Measurements from ENCODE around the gene GRIA1.

The GRIA1 gene

GRCh38 chr5:153500178-153500577 is 9.7 kb downstream of the GRIA1 start:
- DNase-seq = no peak

GRCh38 chr5:153504726-153505125 is 14.3 kb downstream of the GRIA1 start:
- DNase-seq = peak; percentile 84

- DNase-seq = no peak
Measured at GRCh38 chr5:153508700-153509099, 18.2 kb downstream of the GRIA1 start.

GRCh38 chr5:153511622-153512021 is 21.2 kb downstream of the GRIA1 start:
- DNase-seq = no peak

- DNase-seq = no peak
Measured at GRCh38 chr5:153513156-153513555, 22.7 kb downstream of the GRIA1 start.

GRCh38 chr5:153515301-153515700 is 24.8 kb downstream of the GRIA1 start:
- no peak for DNase-seq

GRCh38 chr5:153516504-153517240 is 26.2 kb downstream of the GRIA1 start:
- DNase-seq = no peak

GRCh38 chr5:153517241-153517611 is 26.8 kb downstream of the GRIA1 start:
- no peak for DNase-seq

- no peak for DNase-seq
Measured at GRCh38 chr5:153520137-153520536, 29.7 kb downstream of the GRIA1 start.

GRCh38 chr5:153520952-153521351 is 30.5 kb downstream of the GRIA1 start:
- DNase-seq = no peak

GRCh38 chr5:153523211-153523610 is 32.7 kb downstream of the GRIA1 start:
- DNase-seq = no peak

GRCh38 chr5:153523831-153524230 is 33.4 kb downstream of the GRIA1 start:
- DNase-seq = no peak

GRCh38 chr5:153525536-153525935 is 35.1 kb downstream of the GRIA1 start:
- no peak for DNase-seq

GRCh38 chr5:153530357-153531143 is 40.1 kb downstream of the GRIA1 start:
- no peak for DNase-seq

- DNase-seq = no peak
Measured at GRCh38 chr5:153533546-153533945, 43.1 kb downstream of the GRIA1 start.

GRCh38 chr5:153534102-153534501 is 43.6 kb downstream of the GRIA1 start:
- no peak for DNase-seq

- no peak for DNase-seq
Measured at GRCh38 chr5:153537207-153537606, 46.7 kb downstream of the GRIA1 start.

- DNase-seq = no peak
Measured at GRCh38 chr5:153539983-153540382, 49.5 kb downstream of the GRIA1 start.

- no peak for DNase-seq
Measured at GRCh38 chr5:153542536-153542935, 52.1 kb downstream of the GRIA1 start.

- DNase-seq = no peak
Measured at GRCh38 chr5:153543288-153543687, 52.8 kb downstream of the GRIA1 start.

- DNase-seq = no peak
Measured at GRCh38 chr5:153543959-153544470, 53.5 kb downstream of the GRIA1 start.

- DNase-seq = no peak
Measured at GRCh38 chr5:153544706-153545105, 54.2 kb downstream of the GRIA1 start.

- no peak for DNase-seq
Measured at GRCh38 chr5:153546566-153546965, 56.1 kb downstream of the GRIA1 start.

- DNase-seq = no peak
Measured at GRCh38 chr5:153551537-153552079, 61.1 kb downstream of the GRIA1 start.

Measured in NCI-H2029 treated with DMSO at 0.1 percent for 48 hours (cell line).